GM23338 (cell line): ENCODE results near the gene AP1G1.

Experiments
- CTCF ChIP-seq, 2 experiments: fragments of 200-600 bp in 1 of 2; sonication (generic) in 1 of 2; conservative IDR thresholded peaks; 2 replicates each; pipeline versions ENCODE4 v1.5.1 to v1.6.1; 2016 to 2017; ENCODE audit warnings: antibody characterized with exemption in 2 of 2, low read depth in 2 of 2, mild to moderate bottlenecking in 2 of 2, moderate library complexity in 1 of 2
- ETS1 ChIP-seq: IDR thresholded peaks from 2 replicates; pipeline ENCODE4 v1.6.1; 2016; ENCODE audit warnings: antibody characterized with exemption
- EZH2 ChIP-seq: fragments of 200-600 bp; sonication (generic); IDR thresholded peaks from one replicate; pipeline ENCODE4 v1.8.0; 2017; ENCODE audit warnings: antibody characterized with exemption, mild to moderate bottlenecking, low read depth; ENCODE audit not compliant: unreplicated experiment
- EZH2phosphoT487 ChIP-seq: fragments of 200-600 bp; sonication (generic); IDR thresholded peaks from one replicate; pipeline ENCODE4 v1.8.1; 2018; ENCODE audit warnings: antibody characterized with exemption; ENCODE audit not compliant: unreplicated experiment
- POLR2AphosphoS5 ChIP-seq: IDR thresholded peaks from 2 replicates; pipeline ENCODE4 v1.6.1; 2016; ENCODE audit warnings: antibody characterized with exemption, low read depth
- ZNF114 ChIP-seq: fragments of 250-450 bp; sonication (Bioruptor Pico); IDR thresholded peaks from 2 replicates; pipeline ENCODE4 v1.5.0; 2020; ENCODE audit warnings: mild to moderate bottlenecking, moderate library complexity

GRCh38 chr16:71712501-71712900 lies 96.1 kb downstream of the AP1G1 start:
- TF ChIP-seq EZH2 (no peak), CTCF (conservative IDR thresholded peaks at IDR 0.05; ENCODE audit: low read depth in 2 of 2) (no peak), POLR2AphosphoS5 (no peak), EZH2phosphoT487 (no peak), ETS1 (no peak), ZNF114 (CRISPR knock-in tag) (no peak)
